Frontal cortex (tissue), 4 donors: ENCODE measurements around the gene SEZ6. TPM values are rescaled to one million over a fixed set of nuclear protein-coding genes. Genes with fewer than 3 reads are reported as not detected.

ENCODE experiments used
- DNase-seq, 2 donors: peaks; one replicate each; pipeline ENCODE4 v3.0.0; 2012; ENCODE audit warnings: low spot score in 2 of 2
- FAIRE-seq: peaks from 2 replicates; lab custom pipeline; 2012; peaks lifted over from hg19 to GRCh38; lab: Jason Lieb, UNC
- total RNA-seq: library from RNA; depleted of rRNA; stranded (reverse); fragments of >200 nt; gene quantifications from one replicate; pipeline ENCODE4 v1.2.3, GENCODE V29; 2014
- donor health status: control.
- donor health status: control.
- donor health status: control.

The SEZ6 gene
- total RNA-seq, 1 donor from 2014 or later, result 45.2 TPM

DNA sequence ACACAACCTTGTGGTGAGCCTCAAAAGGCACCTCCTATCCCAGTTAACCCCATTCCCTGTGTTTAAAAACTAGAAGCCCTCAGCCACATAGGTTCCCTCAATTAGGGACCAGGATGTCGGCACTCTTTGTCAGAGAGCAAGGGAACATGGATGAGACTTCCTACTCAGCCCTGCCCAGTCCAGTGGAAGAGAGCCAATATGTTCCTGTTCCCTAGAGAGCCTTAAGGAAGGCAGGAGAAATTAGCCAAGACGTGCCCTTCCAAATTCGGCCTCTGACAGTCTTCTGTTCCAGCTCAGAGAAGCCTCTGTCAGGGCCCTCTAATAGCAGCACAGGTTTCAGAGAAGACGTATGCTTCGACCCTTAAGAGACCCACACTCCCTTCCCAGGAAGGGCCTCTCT is 88.4 kb downstream of the SEZ6 start:
- DNase-seq (no peak), FAIRE-seq (no peak)

DNA sequence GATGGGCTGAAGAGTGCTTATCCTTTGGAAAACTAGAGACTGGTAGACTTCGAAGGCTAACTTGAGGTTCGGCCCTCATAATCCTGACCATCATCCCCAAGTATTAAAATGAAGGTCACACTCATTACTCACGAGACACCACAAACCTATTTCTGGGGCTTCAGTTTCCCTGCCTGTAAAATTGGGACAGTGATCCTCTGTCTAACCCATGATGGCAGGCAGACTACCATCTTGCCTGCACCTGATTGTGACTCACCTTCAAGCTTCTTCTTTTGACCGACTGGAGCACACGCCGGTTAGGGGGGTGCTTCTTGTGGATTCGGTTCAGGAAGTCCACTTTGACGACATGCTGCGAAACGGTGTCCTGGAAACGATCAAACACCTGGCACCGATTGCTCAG is 88.8 kb downstream of the SEZ6 start:
- FAIRE-seq (no peak), DNase-seq (no peak)

DNA sequence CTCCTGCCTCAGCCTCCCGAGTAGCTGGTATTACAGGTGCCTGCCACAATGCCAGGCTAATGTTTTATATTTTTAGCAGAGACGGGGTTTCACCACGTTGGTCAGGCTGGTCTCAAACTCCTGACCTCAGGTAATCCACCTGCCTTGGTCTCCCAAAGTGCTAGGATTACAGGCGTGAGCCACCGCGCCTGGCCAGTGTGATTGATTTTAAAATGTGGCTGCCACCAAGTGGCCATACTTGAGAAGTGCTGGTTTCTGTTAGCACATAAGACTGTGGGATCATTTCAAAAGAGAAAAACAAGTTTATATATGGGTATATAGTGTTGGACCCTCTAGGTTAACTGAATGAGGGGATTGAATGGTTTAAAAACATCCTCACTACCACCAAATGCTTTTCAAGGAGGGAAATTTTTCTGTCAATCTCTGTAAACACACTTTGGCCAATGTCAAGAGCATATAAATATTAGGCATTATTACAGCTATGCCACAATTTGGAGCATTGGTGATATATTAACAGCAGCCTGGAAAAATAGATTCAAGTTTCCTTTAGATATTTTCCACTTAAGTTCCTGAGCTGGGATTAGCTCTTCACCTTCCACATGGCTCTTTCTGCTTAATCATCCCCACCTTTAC is 89.4 kb downstream of the SEZ6 start:
- no peak for FAIRE-seq

DNA sequence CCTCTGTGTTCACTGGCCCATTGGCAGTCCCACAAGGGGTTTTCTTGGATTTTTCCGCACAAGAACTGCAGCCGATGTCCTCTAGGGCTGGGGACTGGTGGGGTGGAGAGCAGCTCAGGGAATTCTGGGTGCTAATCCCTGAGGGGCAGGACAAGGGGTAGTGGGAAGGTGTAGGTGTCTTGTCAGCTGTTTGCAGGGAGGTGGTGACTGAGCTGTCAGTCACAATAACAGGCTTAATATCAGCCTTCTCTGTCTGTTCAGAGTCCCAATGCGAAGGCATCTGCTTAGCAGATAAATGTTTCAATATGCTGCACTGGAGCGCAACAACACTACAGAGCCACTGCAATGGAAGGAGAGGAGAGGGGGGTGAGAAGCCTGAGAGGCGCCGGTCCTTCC is 92.9 kb downstream of the SEZ6 start:
- DNase-seq (peak in 1 of 2 donors; percentile 1), FAIRE-seq (no peak)

More for the DNA sequence above, 89.4 kb downstream of the SEZ6 start:
- no peak for DNase-seq

DNA sequence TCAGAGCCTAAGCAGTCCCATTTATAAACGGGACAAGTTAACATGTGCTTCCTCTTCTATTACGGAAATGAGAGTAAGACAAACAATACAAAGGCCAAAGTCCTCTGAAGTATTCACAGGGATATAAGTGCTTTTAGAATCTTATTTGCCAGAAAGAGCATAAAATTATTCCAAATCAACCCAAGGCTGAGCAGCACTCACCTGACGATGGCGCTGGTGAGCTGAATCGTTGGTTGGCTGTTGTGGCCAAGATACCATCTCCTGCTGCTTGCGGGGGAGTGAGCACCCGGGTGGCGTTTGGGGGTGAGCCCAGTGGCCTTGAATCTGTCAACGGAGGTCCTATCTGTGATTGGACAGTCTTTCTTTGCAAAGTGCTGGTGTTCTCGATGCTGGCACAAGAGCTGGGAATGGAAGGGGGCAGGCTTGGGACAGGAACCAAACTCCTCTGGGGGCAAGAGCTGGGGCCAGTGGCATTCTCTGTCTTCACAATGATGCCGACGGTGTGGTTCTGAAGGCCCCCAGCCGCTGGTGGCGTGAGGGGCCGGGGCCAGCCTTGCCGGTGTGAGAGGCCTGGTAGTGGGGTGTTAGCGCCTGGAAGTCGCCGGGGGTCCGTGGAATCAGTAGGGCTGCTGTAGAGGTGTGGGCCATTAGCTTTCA is 93.4 kb downstream of the SEZ6 start:
- no peak for FAIRE-seq

DNA sequence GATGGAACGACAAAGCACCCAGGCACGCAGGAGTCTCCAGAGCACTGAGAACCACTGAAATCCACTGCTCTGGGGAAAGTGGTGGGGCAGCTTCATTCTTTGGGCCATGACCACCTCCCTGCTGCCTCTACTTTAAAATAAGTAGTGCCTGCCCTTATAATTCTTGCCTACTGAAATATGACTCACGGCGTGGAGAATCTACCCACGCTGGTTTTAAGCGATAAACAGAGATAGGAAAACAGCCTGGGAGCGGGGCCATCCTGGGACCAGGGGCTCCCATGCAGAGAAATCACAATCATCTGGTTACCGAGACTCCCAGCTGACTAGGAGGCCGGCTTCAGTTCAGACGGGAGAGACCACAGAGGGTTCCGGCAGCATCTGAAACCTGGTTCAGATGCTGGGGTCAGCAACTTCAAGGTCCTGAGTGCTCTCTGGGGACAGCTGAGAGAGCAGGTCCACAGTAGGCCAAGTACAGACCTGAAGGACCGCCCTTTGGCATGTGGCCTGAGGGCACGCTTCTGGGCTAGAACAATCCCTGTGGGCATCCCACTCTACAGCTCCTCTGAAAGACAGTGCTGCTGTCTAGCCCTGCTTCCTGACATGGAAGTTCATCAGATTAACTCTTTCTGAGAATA is 94.3 kb downstream of the SEZ6 start:
- no peak for FAIRE-seq
- DNase-seq, result no peak

More for the DNA sequence above, 93.4 kb downstream of the SEZ6 start:
- no peak for DNase-seq

DNA sequence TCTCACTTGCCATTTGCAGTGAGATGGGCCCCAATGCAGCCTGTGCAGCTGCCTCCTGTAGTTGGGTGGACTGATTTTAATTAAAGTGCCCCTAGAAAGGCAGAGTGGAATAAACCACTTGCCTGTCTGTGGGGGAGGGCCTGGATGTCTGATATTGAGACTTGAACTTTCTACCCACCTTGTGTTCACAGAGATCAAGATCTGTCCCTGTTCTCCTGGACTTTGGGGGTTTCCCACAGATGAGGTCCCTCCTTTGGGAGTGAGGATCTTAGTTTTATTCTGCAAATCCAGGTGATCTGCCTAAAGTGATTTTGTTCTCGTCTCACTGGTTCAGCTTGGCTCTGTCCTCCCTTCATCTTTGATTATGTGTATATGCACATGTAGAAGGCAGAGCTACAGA is 95.3 kb downstream of the SEZ6 start:
- FAIRE-seq, result no peak
- no peak for DNase-seq

DNA sequence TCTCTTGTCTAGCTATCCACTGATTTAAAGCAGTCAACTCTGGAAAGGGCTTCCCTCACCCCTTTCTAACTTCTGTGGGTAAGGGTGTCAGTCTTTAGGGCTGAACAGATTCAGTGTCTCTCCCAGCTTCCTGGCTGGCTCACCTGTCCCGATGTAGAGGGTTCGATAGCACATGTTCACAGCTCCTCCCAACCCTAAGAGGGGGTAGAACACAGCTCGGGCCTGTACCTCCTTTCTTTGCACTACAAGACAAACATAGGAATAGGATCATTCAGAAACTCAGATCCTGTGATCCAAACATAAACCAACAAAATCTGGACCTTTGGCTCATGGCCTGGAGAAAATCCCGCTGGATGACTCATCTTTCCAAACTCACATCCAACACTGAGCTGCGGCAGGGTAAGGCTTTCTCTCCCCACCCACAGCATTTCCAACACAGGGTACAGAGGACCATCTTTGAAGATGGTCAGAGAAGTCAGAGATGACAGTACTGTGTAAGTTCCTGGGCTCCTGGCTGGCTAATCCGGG is 97.1 kb downstream of the SEZ6 start:
- DNase-seq, result no peak
- FAIRE-seq, result no peak

DNA sequence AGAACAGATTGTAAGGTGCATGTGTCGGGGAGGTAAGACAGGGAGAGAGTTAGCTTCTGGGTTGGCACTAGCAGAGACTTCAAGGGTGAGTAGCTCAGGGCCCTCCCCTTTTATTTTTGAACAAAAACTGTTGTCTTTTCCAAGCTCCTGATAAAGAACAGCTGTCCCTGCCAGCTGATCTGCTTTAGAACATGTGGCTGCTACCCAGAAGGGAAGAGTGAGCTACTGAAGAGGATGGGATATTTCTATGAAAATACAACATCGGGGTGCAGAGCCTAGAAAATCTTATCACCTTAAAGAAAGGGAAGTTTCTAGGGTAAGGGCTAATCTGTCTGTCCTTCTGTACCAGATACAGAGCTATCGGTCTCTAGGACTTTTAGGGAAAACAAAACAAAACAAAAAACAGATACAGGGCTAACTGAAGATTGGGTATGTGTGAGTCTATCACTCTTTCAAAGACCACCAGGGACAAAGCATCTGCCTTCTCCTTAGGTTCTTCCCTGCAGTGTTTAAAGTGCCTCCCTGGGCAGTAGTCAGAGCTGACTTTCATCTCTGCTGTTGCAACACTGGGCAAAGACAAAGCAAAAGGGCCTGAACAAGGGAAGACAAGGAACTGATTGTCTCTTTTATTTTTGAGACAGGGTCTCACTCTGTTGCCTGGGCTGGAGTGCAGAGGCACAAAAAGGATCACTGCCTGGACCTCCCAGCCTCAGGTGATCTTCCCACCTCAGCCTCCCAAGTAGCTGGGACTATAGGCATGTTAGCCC is 97.9 kb downstream of the SEZ6 start:
- FAIRE-seq (no peak), DNase-seq (no peak)

DNA sequence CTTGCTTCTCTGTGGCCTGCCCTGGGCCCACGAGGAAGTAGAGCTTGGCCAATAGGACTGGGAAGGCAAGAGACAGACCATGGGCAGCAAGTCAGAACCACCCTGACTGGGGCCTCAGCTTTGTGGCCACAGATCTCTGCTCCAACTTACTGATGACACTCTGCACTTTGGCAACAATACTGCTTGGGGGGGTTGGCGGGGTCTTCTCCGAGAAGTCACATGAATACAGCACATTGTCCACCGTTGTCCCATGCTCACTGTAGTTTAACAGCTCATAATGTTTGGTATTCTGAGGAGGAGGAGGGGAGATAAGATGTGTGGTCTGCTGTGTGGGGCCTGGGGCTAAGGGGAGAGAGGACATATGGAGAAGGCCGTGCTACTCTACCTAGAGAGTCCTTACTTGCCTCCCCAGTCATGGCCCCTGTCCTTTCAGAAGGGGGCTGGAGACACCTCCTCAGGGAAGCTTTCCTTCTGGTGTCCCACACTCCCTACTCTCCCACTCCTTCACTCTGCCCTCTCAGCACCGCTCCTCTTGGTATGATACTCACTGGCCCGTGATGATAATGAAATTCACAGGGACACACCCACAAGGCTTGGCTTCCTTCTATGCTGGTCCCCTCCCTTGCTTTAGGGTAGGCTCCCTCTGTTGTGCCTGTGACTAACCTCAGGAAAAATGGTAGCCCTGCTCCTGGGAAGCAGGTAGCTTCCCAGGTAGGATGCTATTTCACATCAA is 99.0 kb downstream of the SEZ6 start:
- FAIRE-seq (no peak), DNase-seq (no peak)

DNA sequence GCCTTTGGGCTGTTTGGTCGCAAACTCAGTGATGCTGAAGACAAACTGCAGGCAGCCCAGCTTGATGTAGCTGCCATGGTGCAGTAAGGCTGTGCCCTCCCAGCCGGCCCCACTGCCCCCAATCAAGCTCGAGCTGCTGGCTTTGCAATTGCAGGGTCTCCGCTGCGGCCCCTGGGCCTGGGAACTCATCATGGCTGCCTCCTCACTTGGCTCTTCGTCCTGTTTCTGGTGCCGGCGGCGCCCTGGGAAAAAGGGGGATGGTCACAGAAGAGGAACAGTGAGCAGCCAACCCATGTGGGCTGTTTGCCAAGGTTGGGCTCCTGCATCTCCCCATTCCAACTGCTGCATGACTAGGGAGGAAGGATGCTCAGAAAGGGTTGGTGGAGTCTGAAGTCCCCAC is 99.6 kb downstream of the SEZ6 start:
- FAIRE-seq (no peak), DNase-seq (no peak)

Other genes with a start within 250 kb of the SEZ6 start
- 2.4 TPM for gene FAM222B, start 163.2 kb downstream of the SEZ6 start, total RNA-seq
- 19.6 TPM for gene ERAL1, start 151.0 kb downstream of the SEZ6 start, total RNA-seq
- gene FLOT2, start 108.3 kb downstream of the SEZ6 start, total RNA-seq, result 14.7 TPM
- gene DHRS13, start 103.0 kb downstream of the SEZ6 start, total RNA-seq, result 28.9 TPM
- 30.6 TPM for gene PHF12, start 54.5 kb downstream of the SEZ6 start, total RNA-seq
- gene PIPOX, start 37.1 kb upstream of the SEZ6 start, total RNA-seq, result 4.9 TPM
- 57.9 TPM for gene MYO18A, start 174.4 kb upstream of the SEZ6 start, total RNA-seq
- gene CRYBA1, start 240.8 kb upstream of the SEZ6 start, total RNA-seq, result not detected